ENCODE results near the gene CHKB.

The CHKB gene

GRCh38 chr22:50571264-50572175, 11.1 kb downstream of the CHKB start:
- no peak for DNase-seq

DNA sequence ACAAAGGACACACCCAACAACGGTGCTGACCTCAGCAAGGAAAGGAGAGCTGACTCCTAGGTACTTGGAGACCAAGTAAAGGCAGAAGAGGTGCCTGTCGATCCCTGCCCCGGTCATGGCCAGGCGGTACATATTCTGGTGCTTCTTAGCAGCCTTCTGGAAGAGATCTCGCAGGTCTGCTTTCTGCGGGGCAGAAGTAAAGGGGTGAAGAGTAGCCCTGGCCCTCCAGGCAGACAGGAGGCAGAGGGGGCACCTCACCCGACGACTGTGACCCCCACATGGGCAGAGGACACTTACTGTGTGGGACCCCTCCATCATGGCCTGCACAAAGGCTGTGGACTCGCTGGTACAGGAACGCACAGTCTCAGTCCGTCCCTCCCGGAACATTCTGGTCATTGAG, 11.8 kb downstream of the CHKB start:
- DNase-seq: no peak

DNA sequence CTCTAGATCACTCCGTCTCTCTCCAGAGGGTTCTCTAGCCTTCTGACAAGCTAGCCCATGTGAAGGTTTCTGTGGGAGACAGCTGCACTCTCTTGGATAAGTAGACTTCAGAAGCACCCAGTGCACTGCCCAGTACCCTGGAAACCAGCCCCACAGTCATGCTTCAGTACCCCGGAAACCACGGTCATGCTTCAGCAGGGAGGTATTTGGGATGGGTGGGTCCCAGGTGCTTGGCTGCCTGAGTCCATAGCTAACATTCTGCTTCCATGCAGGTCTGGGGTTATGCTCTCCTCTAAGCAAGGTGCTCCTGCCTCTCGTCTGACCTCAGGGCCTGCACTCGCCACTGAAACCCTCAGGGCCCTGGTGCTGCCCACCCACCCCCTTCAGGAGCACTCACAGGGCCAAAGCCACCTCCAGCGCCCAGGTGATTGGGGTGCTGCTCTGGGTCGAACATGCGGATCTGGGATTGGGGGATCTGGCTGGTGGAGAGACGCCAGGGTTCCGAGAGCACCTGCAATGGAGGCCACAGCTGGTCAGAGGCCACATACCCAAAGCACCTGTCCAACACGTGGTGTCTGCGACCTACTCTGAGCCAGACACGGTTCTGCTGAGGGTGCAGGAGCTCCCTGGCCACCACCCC, 12.6 kb downstream of the CHKB start:
- no peak for DNase-seq

DNA sequence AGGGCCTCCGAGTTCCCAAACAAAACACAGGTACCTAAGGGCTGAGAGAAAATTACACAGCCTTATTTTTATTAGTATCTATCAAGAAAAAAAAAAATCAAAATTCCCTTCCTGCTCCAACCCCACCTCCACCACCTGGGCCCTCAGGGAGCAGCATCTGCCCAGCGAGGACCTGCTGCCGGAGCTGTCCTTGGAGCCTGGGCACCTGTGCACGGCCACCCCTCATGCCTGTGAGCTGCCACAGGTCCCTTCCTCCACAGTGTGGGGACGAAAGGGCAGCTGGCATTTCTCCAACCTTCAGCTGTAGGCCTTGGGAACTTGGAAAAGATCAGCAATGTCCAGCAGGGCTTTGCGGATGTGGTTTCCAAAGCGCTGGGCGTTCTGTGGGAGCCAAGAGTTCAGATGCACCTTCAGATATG, 13.6 kb downstream of the CHKB start:
- no peak for DNase-seq

- DNase-seq: no peak
These were observed 14.0 kb downstream of the CHKB start for GRCh38 chr22:50568626-50569025.

- DNase-seq: no peak
These were observed 14.9 kb downstream of the CHKB start for GRCh38 chr22:50567721-50568252.

DNA sequence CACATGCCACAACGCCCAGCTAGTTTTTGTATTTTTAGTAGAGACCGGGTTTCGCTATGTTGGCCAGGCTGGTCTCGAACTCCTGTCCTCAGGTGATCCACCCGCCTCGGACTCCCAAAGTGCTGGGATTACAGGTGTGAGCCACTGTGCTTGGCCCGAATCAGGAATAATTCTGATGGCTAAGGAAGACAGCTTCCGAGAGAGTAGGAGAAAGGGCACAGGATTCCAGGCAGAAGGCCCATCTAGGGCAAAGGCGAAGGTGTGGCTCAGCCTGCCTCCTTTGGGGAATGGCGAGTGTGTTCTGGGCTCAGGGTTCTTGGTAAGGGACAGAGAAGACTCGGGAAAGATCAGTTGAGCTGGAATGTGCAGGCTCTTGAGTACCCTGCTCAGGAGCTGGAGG, 18.4 kb downstream of the CHKB start:
- no peak for DNase-seq

DNA sequence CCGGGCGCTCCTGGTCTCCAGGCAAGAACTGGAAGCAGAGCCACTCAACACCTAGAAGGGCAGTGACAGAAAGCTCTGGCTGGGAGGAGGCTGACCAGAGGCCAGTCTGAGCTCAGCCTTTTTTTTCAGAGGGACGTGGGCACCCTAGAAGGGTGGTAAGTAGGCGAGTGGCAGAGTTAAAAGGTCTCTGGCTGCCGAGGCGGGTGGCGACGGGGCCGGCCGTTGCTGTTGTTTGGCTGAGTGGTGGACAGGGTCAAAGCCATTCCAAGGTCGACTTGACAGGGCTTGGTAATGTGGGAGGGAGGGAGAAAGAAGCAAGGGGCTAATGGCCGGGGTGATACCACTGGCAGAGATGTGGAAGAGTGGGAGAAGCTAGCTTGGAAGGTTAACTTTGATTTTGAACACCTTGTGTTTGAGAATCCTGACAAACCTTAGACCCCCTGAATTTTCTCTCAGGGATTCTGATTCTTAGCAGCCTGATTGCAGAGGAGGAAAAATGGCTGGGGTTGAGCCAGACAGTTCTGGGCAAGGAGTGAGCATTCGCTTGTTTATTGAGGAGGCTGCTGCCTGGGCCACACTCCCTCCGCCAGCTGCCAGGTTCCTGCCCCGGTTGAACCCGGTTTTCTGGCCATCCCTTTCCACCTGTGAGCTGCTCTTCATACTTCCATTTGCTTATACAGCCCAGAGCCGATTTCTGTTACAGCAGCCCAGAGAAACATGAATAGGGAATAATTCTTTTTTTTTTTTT, 19.1 kb downstream of the CHKB start:
- no peak for DNase-seq

GRCh38 chr22:50562523-50563412, 19.9 kb downstream of the CHKB start, which contains the start of gene SYCE3:
SYCE3 (minus strand) TSS chr22:50562919; CDS start chr22:50556405, 6,514 bp downstream.
- DNase-seq: peak; percentile 97

- DNase-seq: no peak
These were observed 21.0 kb downstream of the CHKB start for GRCh38 chr22:50561401-50562358.

DNA sequence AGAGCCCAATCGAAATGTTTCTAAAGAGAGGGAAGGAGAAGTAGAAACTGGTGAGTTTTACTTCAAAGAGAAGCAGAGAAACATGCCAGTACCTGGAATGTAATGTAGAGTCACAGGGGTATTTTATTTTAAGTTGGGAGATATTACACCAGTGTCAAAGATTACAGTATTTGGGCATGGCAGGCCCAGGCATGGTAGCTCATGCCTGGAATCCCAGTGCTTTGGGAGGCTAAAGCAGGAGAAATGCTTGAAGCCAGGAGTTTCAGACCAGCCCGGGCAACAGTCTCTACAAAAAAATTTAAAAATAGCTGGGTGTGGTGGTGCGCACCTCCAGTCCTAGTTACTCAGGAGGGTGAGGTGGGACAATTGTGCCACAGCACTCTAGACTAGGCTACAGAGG, 22.6 kb downstream of the CHKB start:
- DNase-seq: no peak

DNA sequence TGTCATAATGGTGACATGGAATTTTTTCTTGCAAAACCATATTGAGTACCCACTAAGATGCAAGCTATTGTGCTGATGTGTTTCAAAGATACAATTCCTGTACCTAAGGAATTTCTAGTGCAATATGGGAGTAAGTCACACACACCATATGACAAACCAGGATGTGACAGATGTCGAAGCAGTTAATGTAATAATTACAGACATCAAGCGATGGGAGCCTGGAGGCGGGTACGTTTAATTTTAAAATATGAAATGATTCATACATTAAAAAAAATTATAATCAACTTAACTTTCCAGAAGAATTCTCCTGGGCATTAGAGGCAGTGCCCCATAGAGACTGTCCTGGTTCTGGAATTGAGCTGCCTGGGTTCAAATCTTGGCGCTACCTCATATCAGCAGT, 25.9 kb downstream of the CHKB start:
- no peak for DNase-seq

DNA sequence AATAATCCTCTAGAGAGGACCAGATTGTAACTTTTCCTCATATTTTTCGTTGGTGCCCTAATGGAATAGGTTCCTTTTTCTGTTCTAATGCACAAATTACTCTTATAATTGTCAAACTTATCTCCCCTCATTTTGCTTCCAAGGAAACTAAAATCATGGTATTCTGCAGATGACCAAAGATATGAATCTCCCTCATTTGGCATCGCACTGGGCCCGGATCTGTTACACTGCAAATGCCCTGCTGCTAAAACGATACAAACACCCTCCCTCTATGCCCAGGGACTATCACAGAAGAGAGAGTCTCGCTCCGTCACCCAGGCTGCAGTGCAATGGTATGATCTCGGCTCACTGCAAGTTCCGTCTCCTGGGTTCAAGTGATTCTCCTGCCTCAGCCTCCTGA, 29.3 kb downstream of the CHKB start:
- DNase-seq: no peak

GRCh38 chr22:50551160-50551752, 31.4 kb downstream of the CHKB start:
- no peak for DNase-seq

DNA sequence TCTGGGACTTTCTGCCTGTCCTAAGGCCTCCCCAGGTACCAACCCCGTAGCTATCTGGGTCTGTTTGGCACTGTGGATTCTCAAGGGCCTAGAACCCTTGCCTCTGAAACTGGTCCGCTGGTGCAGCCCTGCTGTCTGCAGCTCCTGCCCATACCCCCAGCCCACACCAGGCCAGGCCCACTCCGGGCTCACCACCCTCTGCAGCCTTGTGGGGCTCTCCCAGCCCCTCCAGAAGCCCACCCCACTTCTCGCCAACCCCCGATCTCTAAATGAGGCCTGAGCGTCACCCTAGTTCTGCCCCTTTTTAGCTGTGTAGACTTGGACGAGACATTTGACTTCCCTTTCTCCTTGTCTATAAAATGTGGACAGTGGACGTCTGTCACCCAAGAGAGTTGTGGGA, 32.3 kb downstream of the CHKB start:
- DNase-seq: no peak

- DNase-seq: no peak
These were observed 33.5 kb downstream of the CHKB start for GRCh38 chr22:50548921-50549790.

GRCh38 chr22:50548040-50548920, 34.4 kb downstream of the CHKB start:
- DNase-seq: peak; percentile 63

GRCh38 chr22:50547263-50547985, 35.2 kb downstream of the CHKB start:
- DNase-seq: no peak

Data from CD4-positive, alpha-beta T cell treated with Interleukin-12 subunit alpha and Interleukin-12 subunit beta, for 1 hour (primary cell).